ENCODE results near the gene FARP1.

Gene FARP1

GRCh38 chr13:98284679-98285078 is 141.8 kb downstream of the FARP1 start:
- DNase-seq (ENCODE audit: low spot score) = no peak

DNA sequence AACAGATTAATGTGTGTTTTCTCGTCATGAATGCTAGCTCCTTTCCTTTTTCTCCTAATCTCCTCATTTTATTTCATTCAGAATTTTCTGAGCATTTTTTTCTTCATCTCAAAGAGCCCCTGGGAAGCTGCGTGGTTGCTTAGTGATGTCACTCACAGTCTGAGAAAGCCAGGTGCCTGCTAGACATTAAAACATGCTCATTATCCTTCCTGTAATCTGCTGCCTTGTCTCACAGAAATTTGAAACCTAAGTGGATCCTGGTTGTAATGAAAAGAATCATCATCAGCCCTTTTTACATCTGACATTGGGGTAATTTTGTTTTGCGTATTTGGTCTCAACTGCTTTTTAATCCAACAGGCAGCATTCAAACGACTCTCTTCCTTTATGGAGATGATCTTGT is 142.4 kb downstream of the FARP1 start:
- DNase-seq (ENCODE audit: low spot score) = no peak

GRCh38 chr13:98285852-98286594 is 143.1 kb downstream of the FARP1 start:
- DNase-seq (ENCODE audit: low spot score) = no peak

- DNase-seq (ENCODE audit: low spot score) = no peak
These were observed 143.9 kb downstream of the FARP1 start for GRCh38 chr13:98286799-98287198.

- DNase-seq (ENCODE audit: low spot score) = no peak
These were observed 145.3 kb downstream of the FARP1 start for GRCh38 chr13:98288211-98288610.

DNA sequence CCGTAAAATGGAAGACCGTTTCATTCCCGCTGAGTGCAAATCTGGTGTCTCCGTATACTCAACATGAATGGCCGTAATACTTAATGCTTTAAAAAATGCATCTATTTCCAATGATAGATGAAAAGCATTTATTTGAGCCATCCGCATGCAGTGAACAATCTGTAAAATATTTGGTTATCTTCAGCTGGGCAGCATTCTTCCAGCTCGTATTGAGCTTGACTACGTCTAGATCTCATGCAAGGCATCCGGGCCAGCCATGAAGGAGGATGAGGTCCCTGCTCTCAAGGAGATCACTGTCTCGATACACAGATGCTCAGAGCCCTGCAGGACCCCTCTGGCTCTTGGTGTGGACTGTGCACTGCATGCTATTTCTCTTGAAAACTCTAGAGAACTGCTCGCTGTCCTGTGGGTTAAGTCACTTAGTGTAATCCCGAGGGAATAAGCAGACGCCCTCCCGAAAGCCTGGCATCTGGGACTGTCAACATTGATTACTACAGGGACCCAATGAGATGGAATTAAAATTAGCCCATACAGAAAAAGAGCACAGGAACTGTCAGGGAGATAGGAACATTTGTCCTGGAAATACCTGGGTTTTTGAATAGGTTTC is 146.5 kb downstream of the FARP1 start:
- DNase-seq (ENCODE audit: low spot score) = no peak

DNA sequence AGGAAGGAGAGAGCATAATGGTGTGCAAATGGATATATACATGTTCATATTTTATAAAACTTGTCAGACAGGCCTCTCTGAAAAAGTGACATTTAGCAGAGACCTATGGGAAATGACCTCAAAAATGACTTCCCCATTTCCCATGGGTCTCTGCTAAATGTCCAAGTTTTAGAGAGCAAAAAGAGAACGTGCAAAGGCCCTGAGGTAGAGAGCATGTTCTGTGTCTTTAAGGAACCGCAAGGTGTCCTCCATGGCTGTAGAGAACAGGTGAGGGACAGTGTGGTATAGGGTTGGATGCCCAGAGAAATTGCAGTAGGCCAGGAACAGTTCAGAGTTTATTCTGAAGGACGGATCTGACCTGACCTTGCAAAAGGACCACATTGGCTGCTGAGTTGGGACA is 147.4 kb downstream of the FARP1 start:
- no peak for DNase-seq (ENCODE audit: low spot score)

GRCh38 chr13:98291658-98292057 is 148.8 kb downstream of the FARP1 start:
- DNase-seq (ENCODE audit: low spot score) = no peak

DNA sequence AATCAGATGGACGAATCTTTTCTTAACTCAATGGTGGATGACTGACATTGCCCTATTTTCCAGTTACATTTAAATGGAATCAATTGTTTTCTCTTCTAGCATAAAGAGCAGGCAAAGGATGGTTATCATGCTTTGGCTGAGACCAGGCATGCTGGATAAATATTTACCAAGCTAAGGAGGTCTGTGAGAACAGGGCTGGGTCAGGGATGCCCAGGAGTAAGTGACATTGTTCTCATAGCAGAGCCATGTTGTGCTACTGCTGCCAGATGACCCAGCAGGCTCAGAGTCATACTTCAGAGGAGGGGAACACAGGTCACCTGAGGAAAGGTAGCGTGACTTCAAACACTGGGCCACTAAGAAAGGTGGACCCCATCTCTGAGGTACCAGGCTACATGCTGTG is 150.2 kb downstream of the FARP1 start:
- DNase-seq (ENCODE audit: low spot score) = no peak

DNA sequence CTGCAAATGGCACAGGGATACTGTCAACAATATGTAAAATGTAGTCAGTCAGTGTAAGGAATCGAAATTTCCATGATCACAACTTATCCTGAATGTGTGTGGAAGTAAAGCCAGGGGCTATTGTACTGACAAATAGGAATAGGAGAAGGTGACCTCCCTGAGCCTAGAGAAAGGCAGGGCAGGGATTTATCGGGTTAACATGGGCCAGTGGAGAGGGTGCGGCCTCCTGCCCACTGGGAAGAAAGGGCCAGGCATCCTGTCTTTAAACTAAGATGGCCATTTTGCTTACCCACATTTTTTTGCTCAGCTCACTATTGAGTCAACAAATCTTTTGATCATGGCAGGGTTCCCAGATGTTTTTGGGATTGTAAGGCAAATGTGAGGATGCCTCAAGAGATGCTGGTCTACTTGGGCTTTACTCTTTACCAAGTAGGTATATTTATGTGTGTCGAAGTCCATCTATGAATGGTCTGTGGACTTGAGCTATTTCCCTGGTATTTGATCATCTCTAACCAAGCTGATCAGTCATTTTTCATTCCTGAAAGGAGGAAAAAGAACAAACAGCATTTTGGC is 150.8 kb downstream of the FARP1 start:
- no peak for DNase-seq (ENCODE audit: low spot score)

DNA sequence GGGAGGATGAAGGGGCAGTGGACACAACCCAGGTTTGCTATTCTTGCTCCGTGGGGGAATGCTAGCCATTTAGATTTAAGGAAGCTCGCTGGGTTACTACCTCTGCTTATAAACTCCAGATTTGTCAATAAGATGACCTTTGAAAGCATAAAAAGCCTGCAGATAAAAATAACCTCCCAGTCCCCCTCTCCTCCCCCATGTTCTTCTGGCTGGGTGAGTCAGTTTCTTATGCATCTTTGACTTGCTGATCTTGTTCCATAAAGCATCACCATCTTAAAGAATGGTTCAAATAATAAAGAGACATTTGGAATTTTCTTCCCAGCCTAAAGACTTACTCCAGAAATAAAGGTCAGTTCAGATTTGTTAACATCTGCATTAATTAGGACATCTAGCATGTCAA is 152.5 kb downstream of the FARP1 start:
- DNase-seq (ENCODE audit: low spot score) = no peak

GRCh38 chr13:98297051-98297450 is 154.2 kb downstream of the FARP1 start:
- DNase-seq (ENCODE audit: low spot score) = no peak

DNA sequence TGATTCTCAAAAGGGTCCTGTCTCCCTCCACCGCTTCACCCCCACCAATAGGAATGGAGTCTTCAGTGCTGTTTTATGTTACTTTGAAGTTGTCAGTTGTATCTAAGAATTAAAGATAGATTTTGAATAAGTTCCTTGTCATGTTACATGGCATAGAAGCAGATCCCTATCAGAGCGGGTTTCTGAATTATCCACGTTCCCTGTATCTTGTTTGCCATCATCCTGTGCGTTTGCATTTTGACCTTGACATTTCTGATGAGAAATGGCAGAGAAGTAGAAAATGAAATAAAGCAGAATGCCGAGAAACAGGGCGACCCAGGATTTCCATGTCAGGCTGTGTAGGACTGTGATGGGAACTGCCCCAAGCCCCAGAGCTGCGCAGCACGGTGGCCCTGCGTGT is 154.9 kb downstream of the FARP1 start:
- DNase-seq (ENCODE audit: low spot score) = no peak

- DNase-seq (ENCODE audit: low spot score) = no peak
These were observed 155.7 kb downstream of the FARP1 start for GRCh38 chr13:98298599-98298998.

DNA sequence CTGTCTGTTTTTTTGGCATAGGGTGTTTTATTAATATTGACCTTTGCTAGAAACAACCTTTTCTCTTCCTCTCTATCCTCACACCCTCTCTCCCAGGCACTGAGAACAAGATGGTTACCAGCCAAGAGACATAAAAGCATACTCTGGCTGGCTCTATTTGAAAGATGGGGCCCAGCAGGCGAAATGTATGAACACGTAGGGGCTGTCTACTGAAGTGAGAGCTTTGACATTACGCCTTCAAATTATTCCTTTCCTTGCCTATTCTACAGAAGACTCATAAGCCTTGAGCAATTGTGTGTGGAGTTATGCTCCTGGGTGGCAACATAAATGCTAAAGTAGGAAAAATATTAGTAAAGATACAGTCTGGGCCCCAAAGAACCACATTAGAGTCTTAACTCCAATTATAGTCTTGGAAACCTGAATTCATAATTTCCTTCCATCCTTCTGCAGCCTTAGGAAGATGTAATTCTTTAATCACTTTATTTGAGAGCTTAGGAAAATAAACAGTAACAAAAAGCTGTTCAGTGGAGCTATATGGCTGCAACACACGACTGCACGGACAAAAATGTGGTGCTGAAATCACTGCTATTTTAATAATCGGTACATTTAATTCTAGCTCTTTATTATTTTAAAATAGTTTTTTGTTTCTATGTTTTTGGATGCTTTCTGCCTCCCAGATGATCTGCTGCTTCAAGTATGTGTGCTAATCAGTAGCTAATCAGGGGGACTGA is 156.5 kb downstream of the FARP1 start:
- DNase-seq (ENCODE audit: low spot score) = no peak

DNA sequence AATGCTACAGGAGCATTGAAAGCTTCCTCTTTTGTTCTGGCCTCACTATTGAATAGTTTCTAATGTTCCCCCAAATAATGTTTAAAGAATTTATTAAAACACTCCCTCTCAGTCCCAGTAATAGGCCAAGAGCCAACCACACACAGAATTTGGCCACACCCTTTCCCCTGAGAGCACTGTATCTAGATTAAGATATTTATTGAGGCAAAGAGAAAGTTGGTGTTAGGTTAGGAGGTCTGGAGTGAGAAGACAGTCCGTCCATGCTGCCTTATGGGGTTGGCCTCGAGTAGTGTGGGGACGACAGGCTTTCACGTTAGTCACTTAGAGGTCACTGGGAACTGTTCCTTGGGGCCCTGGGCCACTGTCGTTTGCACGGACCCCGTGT is 157.1 kb downstream of the FARP1 start:
- no peak for DNase-seq (ENCODE audit: low spot score)

DNA sequence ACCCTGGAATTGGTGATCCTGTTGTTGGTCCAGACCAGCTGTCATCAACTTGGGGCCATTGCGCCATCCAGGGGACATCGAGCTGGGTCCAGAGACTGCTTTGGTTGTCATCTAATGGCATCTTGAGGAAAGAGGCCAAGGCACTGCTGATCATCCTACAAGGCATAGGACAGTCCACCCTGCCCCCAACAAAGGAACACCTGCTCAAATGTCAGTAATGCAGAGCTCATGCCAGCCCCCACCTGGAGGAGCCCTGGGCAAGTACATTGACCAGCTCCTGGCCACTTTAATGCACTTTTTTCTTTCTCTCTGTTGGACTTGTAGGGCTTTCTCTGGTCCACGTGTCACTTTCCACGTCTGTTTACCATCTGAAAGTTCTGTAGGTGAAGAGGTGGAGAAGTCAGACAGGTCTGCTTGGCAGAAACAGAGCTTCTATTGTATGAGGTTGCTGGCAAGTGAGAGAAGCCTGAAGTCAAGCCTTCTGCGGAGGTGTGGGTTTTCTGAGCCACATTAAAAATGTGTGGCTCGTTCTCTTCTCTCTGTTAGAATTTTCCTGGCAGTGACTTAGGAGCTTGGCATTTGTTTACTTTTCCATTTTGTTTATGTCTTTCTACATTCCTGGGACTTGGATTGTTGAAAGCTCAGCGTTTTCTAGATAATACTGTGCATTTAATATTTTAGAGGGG is 158.2 kb downstream of the FARP1 start:
- DNase-seq (ENCODE audit: low spot score) = no peak

- no peak for DNase-seq (ENCODE audit: low spot score)
These were observed 158.8 kb downstream of the FARP1 start for GRCh38 chr13:98301721-98302120.

DNA sequence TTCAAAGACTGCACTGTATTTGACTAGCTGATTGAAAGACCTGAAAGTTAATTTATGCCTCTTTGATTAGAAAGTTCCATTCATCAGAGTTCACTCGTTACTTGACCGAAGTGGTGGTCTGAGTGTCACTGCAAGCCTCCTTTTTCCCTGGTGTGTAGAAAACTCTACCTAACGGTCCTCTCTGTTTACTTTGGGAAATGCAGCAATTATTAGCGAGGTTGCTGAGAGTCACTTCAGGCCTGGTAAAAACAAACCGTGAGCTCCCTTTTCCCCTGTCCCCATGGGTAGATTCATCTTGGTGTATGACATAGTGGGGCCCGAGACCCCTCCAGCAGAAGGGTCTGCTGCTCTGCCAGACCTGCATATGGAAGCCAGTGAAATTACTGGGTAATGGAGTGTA is 161.0 kb downstream of the FARP1 start:
- no peak for DNase-seq (ENCODE audit: low spot score)

GRCh38 chr13:98305670-98306069 is 162.8 kb downstream of the FARP1 start:
- no peak for DNase-seq (ENCODE audit: low spot score)

DNA sequence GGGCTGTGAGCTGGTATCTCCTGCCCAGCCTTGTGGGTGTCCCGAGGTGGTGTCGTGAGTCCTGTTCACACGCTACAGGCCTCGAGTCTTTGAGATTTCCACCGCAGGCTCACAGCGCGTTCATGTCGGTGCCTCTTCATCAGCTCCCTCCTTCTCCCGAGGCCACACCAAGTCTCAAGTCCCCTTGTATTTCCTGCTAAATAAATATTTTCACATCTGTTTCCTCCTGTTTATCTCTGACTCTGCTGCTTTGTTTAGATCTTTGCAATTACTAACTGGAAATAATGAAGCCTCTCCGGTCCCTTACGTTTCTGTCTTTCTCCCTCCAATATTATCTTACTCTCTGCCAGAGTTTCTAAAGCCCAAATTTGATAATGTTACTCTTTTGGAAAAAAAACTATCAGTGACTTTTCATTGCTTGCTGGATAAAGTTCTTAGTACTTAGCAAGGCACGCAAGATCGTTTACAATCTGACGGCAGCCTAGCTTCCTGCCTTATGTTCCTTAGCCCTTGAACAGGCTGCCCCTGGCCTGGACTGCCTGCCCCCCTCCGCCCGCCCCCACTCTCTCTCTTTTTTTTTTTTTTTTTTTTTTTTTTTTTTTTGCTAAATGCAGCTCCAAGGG is 164.7 kb downstream of the FARP1 start:
- DNase-seq (ENCODE audit: low spot score) = no peak
